ENCODE results near the gene KCNS3.

Gene KCNS3

GRCh38 chr2:17892770-17893534 is 14.5 kb downstream of the KCNS3 start:
- Histone ChIP-seq H3K79me2 (ENCODE audit: insufficient read depth, low read length) (no peaks in the 10 kb centered on the region), H3K4me1 (ENCODE audit: insufficient read depth, low read length, poor library complexity, severe bottlenecking) (no peaks in the 10 kb centered on the region), H2AFZ (ENCODE audit: low read length) (no peak overlapping the region), H4K20me1 (ENCODE audit: insufficient read depth, low read length, poor library complexity, severe bottlenecking) (no peaks in the 10 kb centered on the region), H3K9me3 (ENCODE audit: insufficient read depth, low read depth, low read length) (no peaks in the 10 kb centered on the region), H3K4me2 (ENCODE audit: low read depth, low read length, poor library complexity, severe bottlenecking) (no peak overlapping the region), H3K4me3 (ENCODE audit: low read length, poor library complexity, severe bottlenecking) (no peak overlapping the region), H3K9ac (ENCODE audit: low read depth, low read length, poor library complexity, severe bottlenecking) (no peak overlapping the region), H3K36me3 (ENCODE audit: insufficient read depth, low read length) (no peaks in the 10 kb centered on the region), H3F3A (ENCODE audit: low read depth) (no peaks in the 10 kb centered on the region), H3K9me2 (replicated peaks; ENCODE audit: low read depth, low read length) (no peaks in the 10 kb centered on the region), H3K27me3 (ENCODE audit: insufficient read depth, low read length, poor library complexity, severe bottlenecking) (no peaks in the 10 kb centered on the region)
- no peak for TF ChIP-seq EZH2phosphoT487 (IDR thresholded peaks at IDR 0.05; ENCODE audit: borderline replicate concordance)
- TF ChIP-seq, protein P1, sequence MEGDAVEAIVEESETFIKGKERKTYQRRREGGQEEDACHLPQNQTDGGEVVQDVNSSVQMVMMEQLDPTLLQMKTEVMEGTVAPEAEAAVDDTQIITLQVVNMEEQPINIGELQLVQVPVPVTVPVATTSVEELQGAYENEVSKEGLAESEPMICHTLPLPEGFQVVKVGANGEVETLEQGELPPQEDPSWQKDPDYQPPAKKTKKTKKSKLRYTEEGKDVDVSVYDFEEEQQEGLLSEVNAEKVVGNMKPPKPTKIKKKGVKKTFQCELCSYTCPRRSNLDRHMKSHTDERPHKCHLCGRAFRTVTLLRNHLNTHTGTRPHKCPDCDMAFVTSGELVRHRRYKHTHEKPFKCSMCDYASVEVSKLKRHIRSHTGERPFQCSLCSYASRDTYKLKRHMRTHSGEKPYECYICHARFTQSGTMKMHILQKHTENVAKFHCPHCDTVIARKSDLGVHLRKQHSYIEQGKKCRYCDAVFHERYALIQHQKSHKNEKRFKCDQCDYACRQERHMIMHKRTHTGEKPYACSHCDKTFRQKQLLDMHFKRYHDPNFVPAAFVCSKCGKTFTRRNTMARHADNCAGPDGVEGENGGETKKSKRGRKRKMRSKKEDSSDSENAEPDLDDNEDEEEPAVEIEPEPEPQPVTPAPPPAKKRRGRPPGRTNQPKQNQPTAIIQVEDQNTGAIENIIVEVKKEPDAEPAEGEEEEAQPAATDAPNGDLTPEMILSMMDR (conservative IDR thresholded peaks at IDR 0.05; ENCODE audit: low read length) = no peak

- Histone ChIP-seq H3K9ac (ENCODE audit: low read depth, low read length, poor library complexity, severe bottlenecking) (no peak overlapping the region), H3K9me2 (replicated peaks; ENCODE audit: low read depth, low read length) (no peaks in the 10 kb centered on the region), H3K4me3 (ENCODE audit: low read length, poor library complexity, severe bottlenecking) (no peak overlapping the region), H3K9me3 (ENCODE audit: insufficient read depth, low read depth, low read length) (no peaks in the 10 kb centered on the region), H4K20me1 (ENCODE audit: insufficient read depth, low read length, poor library complexity, severe bottlenecking) (no peaks in the 10 kb centered on the region), H3K4me1 (ENCODE audit: insufficient read depth, low read length, poor library complexity, severe bottlenecking) (no peaks in the 10 kb centered on the region), H2AFZ (ENCODE audit: low read length) (no peak overlapping the region), H3K27me3 (ENCODE audit: insufficient read depth, low read length, poor library complexity, severe bottlenecking) (no peaks in the 10 kb centered on the region), H3K36me3 (ENCODE audit: insufficient read depth, low read length) (no peaks in the 10 kb centered on the region), H3K4me2 (ENCODE audit: low read depth, low read length, poor library complexity, severe bottlenecking) (no peak overlapping the region), H3F3A (ENCODE audit: low read depth) (no peaks in the 10 kb centered on the region), H3K79me2 (ENCODE audit: insufficient read depth, low read length) (no peaks in the 10 kb centered on the region)
- no peak for TF ChIP-seq EZH2phosphoT487 (IDR thresholded peaks at IDR 0.05; ENCODE audit: borderline replicate concordance)
- TF ChIP-seq, protein P1 (conservative IDR thresholded peaks at IDR 0.05; ENCODE audit: low read length) = no peak
Observed at GRCh38 chr2:17894005-17894404, 15.5 kb downstream of the KCNS3 start.

- Histone ChIP-seq H4K20me1 (ENCODE audit: insufficient read depth, low read length, poor library complexity, severe bottlenecking) (no peaks in the 10 kb centered on the region), H3K36me3 (ENCODE audit: insufficient read depth, low read length) (no peaks in the 10 kb centered on the region), H3K27me3 (ENCODE audit: insufficient read depth, low read length, poor library complexity, severe bottlenecking) (no peaks in the 10 kb centered on the region), H3K4me3 (ENCODE audit: low read length, poor library complexity, severe bottlenecking) (no peak overlapping the region), H3K79me2 (ENCODE audit: insufficient read depth, low read length) (no peaks in the 10 kb centered on the region), H3K9ac (ENCODE audit: low read depth, low read length, poor library complexity, severe bottlenecking) (no peak overlapping the region), H3K9me2 (replicated peaks; ENCODE audit: low read depth, low read length) (no peaks in the 10 kb centered on the region), H3F3A (ENCODE audit: low read depth) (no peaks in the 10 kb centered on the region), H2AFZ (ENCODE audit: low read length) (no peak overlapping the region), H3K9me3 (ENCODE audit: insufficient read depth, low read depth, low read length) (no peaks in the 10 kb centered on the region), H3K4me1 (ENCODE audit: insufficient read depth, low read length, poor library complexity, severe bottlenecking) (no peaks in the 10 kb centered on the region), H3K4me2 (ENCODE audit: low read depth, low read length, poor library complexity, severe bottlenecking) (no peak overlapping the region)
- TF ChIP-seq EZH2phosphoT487 (IDR thresholded peaks at IDR 0.05; ENCODE audit: borderline replicate concordance) = no peak
- TF ChIP-seq, protein P1 (conservative IDR thresholded peaks at IDR 0.05; ENCODE audit: low read length) = no peak
Observed at GRCh38 chr2:17894556-17894955, 16.1 kb downstream of the KCNS3 start.

Data from Loucy (cell line).